IMR-90 (cell line): ENCODE results near the gene RLN2. TPM values are rescaled to one million over a fixed set of nuclear protein-coding genes. Genes with fewer than 3 reads are reported as not detected.

Experiments used
- ATAC-seq: fragments of 200-7000 bp; cut with Tn5 transposase; 2 replicates; pipeline ENCODE4 v1.9.1; 2020; ENCODE audit warnings: low read depth, mild to moderate bottlenecking, moderate library complexity
- BruUV-seq: library from RNA; stranded (reverse); fragments of 400-500 nt; replicated peaks from 2 replicates; lab custom pipeline; 2021; lab: Mats Ljungman, UMichigan
- CTCF ChIA-PET: fragments of 300-600 bp; formaldehyde crosslinking; extraction: SDS; loops from one replicate; lab custom pipeline; 2021; ENCODE audit warnings: antibody characterized with exemption; lab: Yijun Ruan, JAX
- POLR2A ChIA-PET: fragments of 300-600 bp; sonication (Branson Sonifier 250); formaldehyde crosslinking; loops from one replicate; lab custom pipeline; 2022; ENCODE audit warnings: antibody characterized with exemption; ENCODE audit not compliant: unreplicated experiment; lab: Charles Lee
- DNase-seq: peaks from one replicate; pipeline ENCODE4 v3.0.0; 2013
- H2AFZ ChIP-seq: replicated peaks from 2 replicates; pipeline ENCODE3; 2013; ENCODE audit warnings: low read length, mild to moderate bottlenecking; ENCODE audit not compliant: poor library complexity
- H2AK5ac ChIP-seq: 2 replicates; pipeline ENCODE4 v1.6.1; 2013; ENCODE audit warnings: low read depth, low read length, inconsistent platforms
- H2AK9ac ChIP-seq: replicated peaks from 2 replicates; pipeline ENCODE3; 2013; ENCODE audit warnings: mild to moderate bottlenecking, low read depth, low read length, moderate library complexity; ENCODE audit not compliant: poor library complexity
- H2BK120ac ChIP-seq: 2 replicates; pipeline ENCODE4 v1.6.1; 2013; ENCODE audit warnings: low read depth, low read length, inconsistent platforms
- H2BK15ac ChIP-seq: 3 replicates; pipeline ENCODE4 v1.6.1; 2013; ENCODE audit warnings: low read depth, low read length, inconsistent platforms
- H2BK20ac ChIP-seq: 2 replicates; pipeline ENCODE4 v1.6.1; 2013; ENCODE audit warnings: low read depth, mild to moderate bottlenecking, inconsistent platforms, low read length, moderate library complexity
- H2BK5ac ChIP-seq: 2 replicates; pipeline ENCODE4 v1.6.1; 2013; ENCODE audit warnings: mild to moderate bottlenecking, low read depth, low read length, inconsistent platforms; ENCODE audit not compliant: poor library complexity, severe bottlenecking
- H3K14ac ChIP-seq: replicated peaks from 2 replicates; pipeline ENCODE4 v1.6.1; 2013; ENCODE audit warnings: low read depth, low read length, inconsistent platforms
- H3K18ac ChIP-seq: 2 replicates; pipeline ENCODE4 v1.6.1; 2013; ENCODE audit warnings: low read depth, low read length, control low read depth
- H3K23ac ChIP-seq: 2 replicates; pipeline ENCODE4 v1.6.1; 2013; ENCODE audit warnings: low read depth, low read length, inconsistent platforms
- H3K27ac ChIP-seq: 2 replicates; pipeline ENCODE4 v1.5.1; 2013; ENCODE audit warnings: mild to moderate bottlenecking, control low read depth, low read length; ENCODE audit not compliant: insufficient read depth
- H3K27me3 ChIP-seq: 2 replicates; pipeline ENCODE4 v1.6.1; 2013; ENCODE audit warnings: low read length; ENCODE audit not compliant: control insufficient read depth, insufficient read depth
- H3K36me3 ChIP-seq: 2 replicates; pipeline ENCODE4 v1.6.1; 2013; ENCODE audit warnings: low read length, mixed read lengths; ENCODE audit not compliant: control insufficient read depth, insufficient read depth
- H3K4ac ChIP-seq: 2 replicates; pipeline ENCODE4 v1.6.1; 2013; ENCODE audit warnings: low read depth, low read length, inconsistent platforms
- H3K4me1 ChIP-seq: 2 replicates; pipeline ENCODE4 v1.6.1; 2013; ENCODE audit warnings: low read length, mixed read lengths; ENCODE audit not compliant: control insufficient read depth, insufficient read depth
- H3K4me2 ChIP-seq: 2 replicates; pipeline ENCODE4 v1.6.1; 2013; ENCODE audit warnings: low read depth, mild to moderate bottlenecking, control low read depth, low read length, moderate library complexity
- H3K4me3 ChIP-seq: 2 replicates; pipeline ENCODE4 v1.5.1; 2013; ENCODE audit warnings: low read depth, mild to moderate bottlenecking, control low read depth, low read length, moderate library complexity; ENCODE audit not compliant: insufficient read depth
- H3K56ac ChIP-seq: 2 replicates; pipeline ENCODE4 v1.6.1; 2013; ENCODE audit warnings: low read length, inconsistent platforms; ENCODE audit not compliant: insufficient read depth; ENCODE audit errors: extremely low read depth
- H3K79me1 ChIP-seq, 2 experiments: 2 replicates each; pipeline ENCODE4 v1.6.1; 2013; ENCODE audit warnings: low read length in 2 of 2, inconsistent platforms in 1 of 2, low read depth in 1 of 2
- H3K9ac ChIP-seq: 2 replicates; pipeline ENCODE4 v1.6.1; 2013; ENCODE audit warnings: low read depth, low read length, control low read depth
- H3K9me1 ChIP-seq: 2 replicates; pipeline ENCODE4 v1.6.1; 2013; ENCODE audit warnings: low read length, inconsistent platforms; ENCODE audit not compliant: insufficient read depth
- H3K9me3 ChIP-seq: 2 replicates; pipeline ENCODE4 v1.6.1; 2013; ENCODE audit warnings: low read length; ENCODE audit not compliant: control insufficient read depth, insufficient read depth
- H4K20me1 ChIP-seq: 2 replicates; pipeline ENCODE4 v1.6.1; 2013; ENCODE audit warnings: low read length, inconsistent platforms; ENCODE audit not compliant: insufficient read depth
- H4K5ac ChIP-seq: 2 replicates; pipeline ENCODE4 v1.6.1; 2013; ENCODE audit warnings: mild to moderate bottlenecking, low read depth, low read length, control low read depth
- H4K8ac ChIP-seq, 2 experiments: 2 replicates each; pipeline ENCODE4 v1.6.1; 2013; ENCODE audit warnings: low read depth in 2 of 2, low read length in 2 of 2, control low read depth in 1 of 2, inconsistent platforms in 1 of 2
- H4K91ac ChIP-seq: 2 replicates; pipeline ENCODE4 v1.6.1; 2013; ENCODE audit warnings: low read depth, low read length, inconsistent platforms; ENCODE audit not compliant: insufficient read depth
- BHLHE40 ChIP-seq: fragments of 150-350 bp; IDR thresholded peaks from 2 replicates; pipeline ENCODE4 v1.6.1; 2016; ENCODE audit warnings: mild to moderate bottlenecking, low read depth, low read length
- CEBPB ChIP-seq: IDR thresholded peaks from 2 replicates; pipeline ENCODE4 v1.6.1; 2012; ENCODE audit warnings: low read depth, low read length, improper control_type of control experiment
- CHD1 ChIP-seq: IDR thresholded peaks from 2 replicates; pipeline ENCODE4 v1.6.1; 2012; ENCODE audit warnings: low read depth, low read length, improper control_type of control experiment
- CTCF ChIP-seq: conservative IDR thresholded peaks from 2 replicates; pipeline ENCODE4 v1.5.1; 2012; ENCODE audit warnings: mild to moderate bottlenecking, low read depth, low read length, improper control_type of control experiment
- ELK1 ChIP-seq: fragments of 150-350 bp; IDR thresholded peaks from 2 replicates; pipeline ENCODE4 v1.6.1; 2016; ENCODE audit warnings: low read depth, mild to moderate bottlenecking, low read length, moderate library complexity, borderline replicate concordance
- FOS ChIP-seq: fragments of 150-350 bp; IDR thresholded peaks from 2 replicates; pipeline ENCODE4 v1.6.1; 2016; ENCODE audit warnings: low read depth, low read length
- MAFK ChIP-seq: IDR thresholded peaks from 2 replicates; pipeline ENCODE4 v1.6.1; 2012; ENCODE audit warnings: low read depth, low read length, improper control_type of control experiment
- MAZ ChIP-seq: IDR thresholded peaks from 2 replicates; pipeline ENCODE4 v1.6.1; 2012; ENCODE audit warnings: low read depth, mild to moderate bottlenecking, low read length, improper control_type of control experiment, moderate library complexity, borderline replicate concordance
- MXI1 ChIP-seq: IDR thresholded peaks from 2 replicates; pipeline ENCODE4 v1.6.1; 2012; ENCODE audit warnings: low read depth, mild to moderate bottlenecking, low read length, moderate library complexity, borderline replicate concordance
- NFE2L2 ChIP-seq: fragments of 150-350 bp; IDR thresholded peaks from 2 replicates; pipeline ENCODE4 v1.6.1; 2016; ENCODE audit warnings: low read depth, mild to moderate bottlenecking, low read length
- POLR2A ChIP-seq: IDR thresholded peaks from 2 replicates; pipeline ENCODE4 v1.6.1; 2012; ENCODE audit warnings: mild to moderate bottlenecking, low read depth, low read length
- RAD21 ChIP-seq: IDR thresholded peaks from 2 replicates; pipeline ENCODE4 v1.6.1; 2012; ENCODE audit warnings: low read length, improper control_type of control experiment
- RCOR1 ChIP-seq: IDR thresholded peaks from 2 replicates; pipeline ENCODE4 v1.6.1; 2012; ENCODE audit warnings: mild to moderate bottlenecking, low read length, improper control_type of control experiment; ENCODE audit not compliant: insufficient replicate concordance
- RFX5 ChIP-seq: IDR thresholded peaks from 2 replicates; pipeline ENCODE4 v1.8.0; 2012; ENCODE audit warnings: low read depth, mild to moderate bottlenecking, low read length, moderate library complexity
- SMC3 ChIP-seq: fragments of 150-350 bp; IDR thresholded peaks from 2 replicates; pipeline ENCODE4 v1.6.1; 2016; ENCODE audit warnings: low read depth, mild to moderate bottlenecking, antibody characterized with exemption, low read length, moderate library complexity
- WGBS, 2 experiments: methylation state at CpG; one replicate each; pipeline versions ENCODE4 v1.1.5 to v1.1.7; 2013; ENCODE audit warnings: missing lambda C conversion rate in 2 of 2; ENCODE audit not compliant: insufficient read length in 1 of 2; ENCODE audit errors: extremely low coverage in 2 of 2; 5-methylcytosine and 5-hydroxymethylcytosine counted together
- dilution Hi-C: fragments of 300-500 bp; cut with HindIII; formaldehyde crosslinking; loops from one replicate; pipeline ENCODE4 v1.14.3; 2018; ENCODE audit warnings: low sequenced_read_pairs; ENCODE audit not compliant: unreplicated experiment
- in situ Hi-C: fragments of 300-500 bp; cut with MboI; formaldehyde crosslinking; loops from 3 replicates; pipeline ENCODE4 v1.14.3; 2019; ENCODE audit warnings: low sequenced_read_pairs, inconsistent platforms, mixed read lengths
- intact Hi-C: fragments of 100-400 bp; cut with micrococcal nuclease; formaldehyde crosslinking; loops from 2 replicates; pipeline ENCODE4 v1.10.0; 2022
- polyA plus RNA-seq, 3 experiments: library from polyadenylated mRNA; depleted of rRNA; stranded (reverse); fragments of >200 nt; gene quantifications; 2 replicates each; pipeline ENCODE4 v1.2.3, GENCODE V29; 2012; ENCODE audit warnings: low replicate concordance in 1 of 3
- total RNA-seq: library from RNA; depleted of rRNA; stranded (reverse); fragments of >200 nt; gene quantifications from 2 replicates; pipeline ENCODE4 v1.2.3, GENCODE V29; 2012
- TF ChIP-seq, protein P1 (sequence below): fragments of 150-350 bp; IDR thresholded peaks from 2 replicates; pipeline ENCODE4 v1.6.1; 2017; ENCODE audit warnings: mild to moderate bottlenecking, antibody characterized with exemption, low read length, low read depth

The RLN2 gene
- total and polyA plus RNA-seq, 2 of the 4 experiments (the other 2 are of a cell fraction), result not detected

DNA sequence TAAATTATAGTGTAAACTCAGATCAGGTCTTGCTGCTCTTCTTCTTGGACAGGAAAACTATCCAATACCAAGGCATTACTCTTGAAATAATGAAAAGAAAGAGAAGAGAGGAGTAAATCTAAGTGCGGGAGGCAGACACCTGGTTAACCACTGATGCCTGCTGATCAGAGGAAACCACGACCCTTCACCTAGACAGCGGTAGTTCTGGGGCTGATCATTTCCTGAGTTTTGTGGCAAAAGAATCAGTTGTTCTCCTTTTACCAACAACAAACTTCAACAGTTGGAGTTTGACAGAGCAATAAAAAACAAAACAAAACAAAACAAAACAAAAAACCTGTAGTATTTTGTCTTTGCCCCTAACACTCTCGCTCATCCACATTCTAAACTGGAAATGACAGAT lies 32.2 kb upstream of the RLN2 start:
- H2BK5ac ChIP-seq, result no peak overlapping the region
- intact Hi-C loops, result no loop called here
- H3K27ac ChIP-seq, result no peak overlapping the region
- no peaks in the 10 kb centered on the region for H4K20me1 ChIP-seq
- ATAC-seq (no peak), DNase-seq (no peak)
- H2BK15ac ChIP-seq, result no peak overlapping the region
- no peak overlapping the region for H3K14ac ChIP-seq
- BruUV-seq, result no TSS peak
- no peak overlapping the region for H3K23ac ChIP-seq
- POLR2A ChIA-PET, result no interaction called here
- H4K5ac ChIP-seq, result no peak overlapping the region
- H3K18ac ChIP-seq, result no peak overlapping the region
- no peaks in the 10 kb centered on the region for H3K9me1 ChIP-seq
- TF ChIP-seq NFE2L2, result no peak
- no peak for TF ChIP-seq CEBPB
- no peak for TF ChIP-seq MAZ
- TF ChIP-seq MAFK, result no peak
- TF ChIP-seq ELK1, result no peak
- no peak for TF ChIP-seq BHLHE40
- no peak for TF ChIP-seq RCOR1
- no peak for TF ChIP-seq CTCF
- TF ChIP-seq RFX5, result no peak
- TF ChIP-seq RAD21, result no peak
- no peak for TF ChIP-seq FOS
- TF ChIP-seq, protein P1, sequence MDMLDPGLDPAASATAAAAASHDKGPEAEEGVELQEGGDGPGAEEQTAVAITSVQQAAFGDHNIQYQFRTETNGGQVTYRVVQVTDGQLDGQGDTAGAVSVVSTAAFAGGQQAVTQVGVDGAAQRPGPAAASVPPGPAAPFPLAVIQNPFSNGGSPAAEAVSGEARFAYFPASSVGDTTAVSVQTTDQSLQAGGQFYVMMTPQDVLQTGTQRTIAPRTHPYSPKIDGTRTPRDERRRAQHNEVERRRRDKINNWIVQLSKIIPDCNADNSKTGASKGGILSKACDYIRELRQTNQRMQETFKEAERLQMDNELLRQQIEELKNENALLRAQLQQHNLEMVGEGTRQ, result no peak
- no peak for TF ChIP-seq SMC3
- TF ChIP-seq MXI1, result no peak
- no peak for TF ChIP-seq CHD1
- TF ChIP-seq POLR2A, result no peak
- no peak overlapping the region for H3K9ac ChIP-seq
- H3K4ac ChIP-seq, result no peak overlapping the region
- H4K8ac ChIP-seq, result no peak overlapping the region
- CTCF ChIA-PET, result no interaction called here
- H3K4me2 ChIP-seq, result no peak overlapping the region
- no peak overlapping the region for H2AK9ac ChIP-seq
- no peak overlapping the region for H4K91ac ChIP-seq
- H2AFZ ChIP-seq, result no peak overlapping the region
- no peaks in the 10 kb centered on the region for H3K4me1 ChIP-seq
- no peaks in the 10 kb centered on the region for H3K36me3 ChIP-seq
- H3K27me3 ChIP-seq, result peaks cover 2% of the 10 kb centered on the region; the same call in 1 of the 2 replicates
- H2BK120ac ChIP-seq, result no peak overlapping the region
- H2AK5ac ChIP-seq, result no peak overlapping the region
- no peak overlapping the region for H2BK20ac ChIP-seq
- H3K56ac ChIP-seq, result no peak overlapping the region
- in situ Hi-C loops, result no loop called here
- H3K9me3 ChIP-seq, result no peaks in the 10 kb centered on the region
- no peaks in the 10 kb centered on the region for H3K79me1 ChIP-seq
- no CpG with 5 or more reads among the region's 4 CpGs for WGBS, 2 experiments
- dilution Hi-C loops, result no loop called here
- no peak overlapping the region for H3K4me3 ChIP-seq
